Caco-2 (cell line): Measurements from ENCODE around the gene RMI2. TPM values are rescaled to one million over a fixed set of nuclear protein-coding genes. Genes with fewer than 3 reads are reported as not detected.

Experiments used
- BruUV-seq: library from RNA; stranded (reverse); fragments of 400-500 nt; replicated peaks from 2 replicates; lab custom pipeline; 2021; lab: Mats Ljungman, UMichigan
- CTCF ChIA-PET: fragments of 300-600 bp; sonication (Branson Sonifier 250); formaldehyde crosslinking; loops from one replicate; lab custom pipeline; 2022; ENCODE audit warnings: antibody characterized with exemption; lab: Charles Lee
- POLR2A ChIA-PET: fragments of 300-600 bp; sonication (Branson Sonifier 250); formaldehyde crosslinking; loops from one replicate; lab custom pipeline; 2022; ENCODE audit warnings: antibody characterized with exemption; lab: Charles Lee
- DNase-seq, 2 experiments: peaks; one replicate each; pipeline versions ENCODE4 v3.0.0 to v3.0.0-alpha.2; 2020 to 2022
- H3K27me3 ChIP-seq: replicated peaks from 2 replicates; pipeline ENCODE4 v1.6.0; 2011; ENCODE audit warnings: low read length; ENCODE audit not compliant: control insufficient read depth, insufficient read depth
- H3K36me3 ChIP-seq: 2 replicates; pipeline ENCODE4 v1.5.1; 2011; ENCODE audit warnings: low read length; ENCODE audit not compliant: control insufficient read depth, insufficient read depth
- H3K4me1 ChIP-seq: fragments of 250-450 bp; sonication (Bioruptor Pico); 2 replicates; pipeline ENCODE4 v1.5.1; 2020; ENCODE audit warnings: mild to moderate bottlenecking
- H3K4me3 ChIP-seq: 2 replicates; pipeline ENCODE4 v1.5.1; 2011; ENCODE audit warnings: low read depth, mild to moderate bottlenecking, control low read depth, low read length
- H3K9me3 ChIP-seq: fragments of 250-450 bp; sonication (Bioruptor Pico); 2 replicates; pipeline ENCODE4 v1.5.1; 2020; ENCODE audit warnings: mild to moderate bottlenecking, moderate library complexity
- H3K27ac Mint-ChIP-seq: one replicate; pipeline ENCODE4 v1.8.0; 2022; ENCODE audit warnings: mixed read lengths; ENCODE audit not compliant: unreplicated experiment
- H3K27me3 Mint-ChIP-seq: one replicate; pipeline ENCODE4 v1.8.0; 2022; ENCODE audit warnings: mixed read lengths; ENCODE audit not compliant: insufficient read depth, unreplicated experiment
- H3K36me3 Mint-ChIP-seq: one replicate; pipeline ENCODE4 v1.8.0; 2022; ENCODE audit warnings: mild to moderate bottlenecking, mixed read lengths; ENCODE audit not compliant: insufficient read depth, unreplicated experiment
- H3K4me1 Mint-ChIP-seq: one replicate; pipeline ENCODE4 v1.8.0; 2022; ENCODE audit warnings: low read depth, mixed read lengths; ENCODE audit not compliant: unreplicated experiment
- H3K4me3 Mint-ChIP-seq: one replicate; pipeline ENCODE4 v1.8.0; 2022; ENCODE audit warnings: mild to moderate bottlenecking, moderate library complexity, mixed read lengths; ENCODE audit not compliant: unreplicated experiment
- H3K9me3 Mint-ChIP-seq: one replicate; pipeline ENCODE4 v1.8.0; 2022; ENCODE audit warnings: mixed read lengths; ENCODE audit not compliant: unreplicated experiment
- intact Hi-C: fragments of 100-400 bp; cut with micrococcal nuclease; formaldehyde crosslinking; loops from one replicate; pipeline ENCODE4 v1.10.0; 2022; ENCODE audit not compliant: unreplicated experiment
- total RNA-seq: library from RNA; stranded (reverse); gene quantifications from 2 replicates; pipeline ENCODE4 v1.2.3, GENCODE V29; 2022
- TF ChIP-seq, protein P1 (sequence below), 2 experiments: fragments of 200-600 bp in 1 of 2; IDR thresholded peaks; 1 replicate in 1 of 2; 2 replicates in 1 of 2; pipeline versions ENCODE4 v1.5.1 to v1.8.0; 2011 to 2022; ENCODE audit warnings: antibody characterized with exemption in 1 of 2, control low read depth in 1 of 2, inconsistent platforms in 1 of 2, low read depth in 1 of 2, low read length in 1 of 2, mild to moderate bottlenecking in 1 of 2, moderate library complexity in 1 of 2; ENCODE audit not compliant: insufficient read depth in 1 of 2, severe bottlenecking in 1 of 2, unreplicated experiment in 1 of 2

RMI2 gene
- total RNA-seq, 1 experiment from 2014 or later: 52.7 TPM

- Mint-ChIP-seq H3K9me3 (no peaks in the 10 kb centered on the region), H3K4me1 (peaks cover under 1% of the 10 kb centered on the region), H3K36me3 (no peaks in the 10 kb centered on the region), H3K4me3 (no peak overlapping the region), H3K27me3 (no peaks in the 10 kb centered on the region), H3K27ac (no peak overlapping the region)
- CTCF ChIA-PET: interaction anchor here (1.0 kb wide), 1 partner anchor 42 kb away, joined by 6 read pairs; the partner anchor contains the start of gene SOCS1
- Histone ChIP-seq H3K4me1 (peaks cover 13% of the 10 kb centered on the region), H3K27me3 (no peaks in the 10 kb centered on the region), H3K9me3 (no peaks in the 10 kb centered on the region), H3K4me3 (no peak overlapping the region), H3K36me3 (no peaks in the 10 kb centered on the region)
- POLR2A ChIA-PET: interaction anchor here (0.6 kb wide), 1 partner anchor 686 kb away, joined by 3 read pairs; no protein-coding TSS in a partner anchor
- no TSS peak for BruUV-seq
- TF ChIP-seq, protein P1, sequence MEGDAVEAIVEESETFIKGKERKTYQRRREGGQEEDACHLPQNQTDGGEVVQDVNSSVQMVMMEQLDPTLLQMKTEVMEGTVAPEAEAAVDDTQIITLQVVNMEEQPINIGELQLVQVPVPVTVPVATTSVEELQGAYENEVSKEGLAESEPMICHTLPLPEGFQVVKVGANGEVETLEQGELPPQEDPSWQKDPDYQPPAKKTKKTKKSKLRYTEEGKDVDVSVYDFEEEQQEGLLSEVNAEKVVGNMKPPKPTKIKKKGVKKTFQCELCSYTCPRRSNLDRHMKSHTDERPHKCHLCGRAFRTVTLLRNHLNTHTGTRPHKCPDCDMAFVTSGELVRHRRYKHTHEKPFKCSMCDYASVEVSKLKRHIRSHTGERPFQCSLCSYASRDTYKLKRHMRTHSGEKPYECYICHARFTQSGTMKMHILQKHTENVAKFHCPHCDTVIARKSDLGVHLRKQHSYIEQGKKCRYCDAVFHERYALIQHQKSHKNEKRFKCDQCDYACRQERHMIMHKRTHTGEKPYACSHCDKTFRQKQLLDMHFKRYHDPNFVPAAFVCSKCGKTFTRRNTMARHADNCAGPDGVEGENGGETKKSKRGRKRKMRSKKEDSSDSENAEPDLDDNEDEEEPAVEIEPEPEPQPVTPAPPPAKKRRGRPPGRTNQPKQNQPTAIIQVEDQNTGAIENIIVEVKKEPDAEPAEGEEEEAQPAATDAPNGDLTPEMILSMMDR (IDR thresholded peaks at IDR 0.05; ENCODE audit: insufficient read depth in 1 of 2, low read depth in 1 of 2, low read length in 1 of 2, severe bottlenecking in 1 of 2, unreplicated experiment in 1 of 2): no peak
- DNase-seq: no peak
- intact Hi-C loops: no loop called here
These were observed 48.4 kb upstream of the RMI2 start for GRCh38 chr16:11296706-11297491.

- no TSS peak for BruUV-seq
These were observed 47.6 kb upstream of the RMI2 start for GRCh38 chr16:11297492-11298142.

More at GRCh38 chr16:11297492-11298142, 47.6 kb upstream of the RMI2 start:
- H3K9me3 Mint-ChIP-seq: no peaks in the 10 kb centered on the region
- POLR2A ChIA-PET: interaction anchor here (0.6 kb wide), 1 partner anchor 686 kb away, joined by 3 read pairs; no protein-coding TSS in a partner anchor
- CTCF ChIA-PET: no interaction called here
- Histone ChIP-seq H3K4me3 (no peak overlapping the region), H3K4me1 (peaks cover 13% of the 10 kb centered on the region), H3K27me3 (no peaks in the 10 kb centered on the region), H3K36me3 (no peaks in the 10 kb centered on the region), H3K9me3 (no peaks in the 10 kb centered on the region)
- TF ChIP-seq, protein P1 (IDR thresholded peaks at IDR 0.05; ENCODE audit: insufficient read depth in 1 of 2, low read depth in 1 of 2, low read length in 1 of 2, severe bottlenecking in 1 of 2, unreplicated experiment in 1 of 2): no peak
- no peaks in the 10 kb centered on the region for H3K4me1 Mint-ChIP-seq
- no peak overlapping the region for H3K4me3 Mint-ChIP-seq
- intact Hi-C loops: no loop called here
- no peaks in the 10 kb centered on the region for H3K27me3 Mint-ChIP-seq
- DNase-seq: no peak
- no peaks in the 10 kb centered on the region for H3K36me3 Mint-ChIP-seq
- no peak overlapping the region for H3K27ac Mint-ChIP-seq
